SU-DHL-6 (cell line): ENCODE results near the gene HAAO.

Experiments
- H2AFZ ChIP-seq: fragments of 200-600 bp; sonication (generic); 2 replicates; pipeline ENCODE4 v1.6.1; 2014; ENCODE audit warnings: low read depth, mild to moderate bottlenecking, moderate library complexity, mixed read lengths, antibody characterized with exemption, low read length; ENCODE audit not compliant: severe bottlenecking
- H3F3A ChIP-seq: fragments of 200-600 bp; shearing (Covaris generic); 2 replicates; pipeline ENCODE4 v1.6.0; 2016; ENCODE audit warnings: antibody characterized with exemption, mild to moderate bottlenecking; ENCODE audit not compliant: insufficient read depth
- H3K27ac ChIP-seq: fragments of 200-600 bp; sonication (generic); 2 replicates; pipeline ENCODE4 v1.5.1; 2016; ENCODE audit warnings: low read depth, mild to moderate bottlenecking, low read length, moderate library complexity, mixed read lengths
- H3K27me3 ChIP-seq: fragments of 200-600 bp; sonication (generic), shearing (Covaris generic); 2 replicates; pipeline ENCODE4 v1.6.0; 2014; ENCODE audit warnings: mild to moderate bottlenecking, low read length
- H3K36me3 ChIP-seq: fragments of 200-600 bp; sonication (generic); 2 replicates; pipeline ENCODE4 v1.6.1; 2014; ENCODE audit warnings: mild to moderate bottlenecking, low read length, mixed read lengths
- H3K4me2 ChIP-seq: fragments of 300-600, 200-600 bp; shearing (Covaris generic), sonication (generic); 2 replicates; pipeline ENCODE4 v1.6.0; 2014; ENCODE audit warnings: low read length, low read depth, mild to moderate bottlenecking; ENCODE audit not compliant: poor library complexity, severe bottlenecking
- H3K4me3 ChIP-seq: fragments of 200-600 bp; sonication (generic); 2 replicates; pipeline ENCODE4 v1.5.1; 2014; ENCODE audit warnings: antibody characterized with exemption, low read length, mild to moderate bottlenecking, mixed read lengths; ENCODE audit not compliant: insufficient read depth, poor library complexity, severe bottlenecking
- H3K79me2 ChIP-seq: fragments of 200-600 bp; sonication (generic); 2 replicates; pipeline ENCODE4 v1.6.1; 2014; ENCODE audit warnings: mild to moderate bottlenecking, low read length, moderate library complexity; ENCODE audit not compliant: insufficient read depth
- H3K9ac ChIP-seq: fragments of 200-600 bp; sonication (generic); 2 replicates; pipeline ENCODE4 v1.7.0; 2014; ENCODE audit warnings: mild to moderate bottlenecking, low read length
- H3K9me2 ChIP-seq: fragments of 200-600 bp; sonication (generic); replicated peaks from 2 replicates; pipeline ENCODE4 v1.6.1; 2014; ENCODE audit warnings: low read length; ENCODE audit not compliant: insufficient read depth
- H3K9me3 ChIP-seq: fragments of 200-600 bp; sonication (generic); 2 replicates; pipeline ENCODE4 v1.6.1; 2014; ENCODE audit warnings: low read length, mixed read lengths; ENCODE audit not compliant: insufficient read depth
- H4K20me1 ChIP-seq: fragments of 200-600 bp; sonication (generic); 2 replicates; pipeline ENCODE4 v1.6.1; 2014; ENCODE audit warnings: low read depth, mild to moderate bottlenecking, antibody characterized with exemption, low read length, moderate library complexity, mixed read lengths
- CTCF ChIP-seq: fragments of 200-600 bp; sonication (generic); IDR thresholded peaks from one replicate; pipeline ENCODE4 v1.5.1; 2017; ENCODE audit warnings: antibody characterized with exemption, mild to moderate bottlenecking, low read length, moderate library complexity; ENCODE audit not compliant: insufficient read depth, poor library complexity, severe bottlenecking
- EZH2phosphoT487 ChIP-seq: fragments of 200-600 bp; sonication (generic), shearing (Covaris generic); conservative IDR thresholded peaks from 2 replicates; pipeline ENCODE4 v1.6.1; 2018; ENCODE audit warnings: mild to moderate bottlenecking, antibody characterized with exemption, low read length, moderate library complexity, mixed read lengths

Gene HAAO

GRCh38 chr2:42804891-42805290 lies 12.5 kb upstream of the HAAO start:
- Histone ChIP-seq H3K4me3 (no peak overlapping the region), H2AFZ (no peak overlapping the region), H3K36me3 (no peaks in the 10 kb centered on the region), H3K9me2 (no peaks in the 10 kb centered on the region), H3K27me3 (no peaks in the 10 kb centered on the region), H3F3A (peaks cover 7% of the 10 kb centered on the region), H3K9ac (no peak overlapping the region), H3K4me2 (no peak overlapping the region), H3K9me3 (no peaks in the 10 kb centered on the region), H4K20me1 (no peaks in the 10 kb centered on the region), H3K79me2 (no peaks in the 10 kb centered on the region), H3K27ac (no peak overlapping the region)
- no peak for TF ChIP-seq CTCF
- no peak for TF ChIP-seq EZH2phosphoT487

- Histone ChIP-seq H3K79me2 (no peaks in the 10 kb centered on the region), H3K27ac (no peak overlapping the region), H3K27me3 (no peaks in the 10 kb centered on the region), H3K9me2 (no peaks in the 10 kb centered on the region), H2AFZ (no peak overlapping the region), H3K9me3 (no peaks in the 10 kb centered on the region), H3F3A (peaks cover 3% of the 10 kb centered on the region), H3K9ac (no peak overlapping the region), H3K4me3 (no peak overlapping the region), H4K20me1 (no peaks in the 10 kb centered on the region), H3K36me3 (no peaks in the 10 kb centered on the region), H3K4me2 (no peak overlapping the region)
- TF ChIP-seq CTCF (no peak), EZH2phosphoT487 (no peak)
These were observed 12.0 kb upstream of the HAAO start for GRCh38 chr2:42804338-42804737.

GRCh38 chr2:42802150-42802549 lies 9.8 kb upstream of the HAAO start:
- H3F3A ChIP-seq, result no peaks in the 10 kb centered on the region
- H3K9ac ChIP-seq, result no peak overlapping the region
- H3K4me2 ChIP-seq, result no peak overlapping the region
- H3K79me2 ChIP-seq, result no peaks in the 10 kb centered on the region
- no peak overlapping the region for H2AFZ ChIP-seq
- H3K9me3 ChIP-seq, result no peaks in the 10 kb centered on the region
- H3K36me3 ChIP-seq, result no peaks in the 10 kb centered on the region
- no peak overlapping the region for H3K27ac ChIP-seq
- H3K9me2 ChIP-seq, result no peaks in the 10 kb centered on the region
- no peaks in the 10 kb centered on the region for H3K27me3 ChIP-seq
- H3K4me3 ChIP-seq, result no peak overlapping the region
- no peak for TF ChIP-seq EZH2phosphoT487
- no peak for TF ChIP-seq CTCF
- H4K20me1 ChIP-seq, result no peaks in the 10 kb centered on the region

- no peak overlapping the region for H3K4me2 ChIP-seq
- no peaks in the 10 kb centered on the region for H3K27me3 ChIP-seq
- no peak overlapping the region for H3K4me3 ChIP-seq
- H3K9ac ChIP-seq, result no peak overlapping the region
- TF ChIP-seq CTCF (no peak), EZH2phosphoT487 (no peak)
- H3K36me3 ChIP-seq, result no peaks in the 10 kb centered on the region
- no peaks in the 10 kb centered on the region for H4K20me1 ChIP-seq
- H3K27ac ChIP-seq, result no peak overlapping the region
- H3F3A ChIP-seq, result no peaks in the 10 kb centered on the region
- no peaks in the 10 kb centered on the region for H3K9me2 ChIP-seq
- H2AFZ ChIP-seq, result no peak overlapping the region
- H3K79me2 ChIP-seq, result no peaks in the 10 kb centered on the region
- no peaks in the 10 kb centered on the region for H3K9me3 ChIP-seq
These were observed 9.0 kb upstream of the HAAO start for GRCh38 chr2:42801381-42801780.
